Stimulated activated CD4-positive, alpha-beta T cell treated with anti-CD3 and anti-CD28 coated beads, Interleukin-1b, Interleukin-23, amount 100 ng/mL, for 4 hours (primary cell): Measurements from ENCODE around the gene CLBA1.
"Not testable (repeated sequence)": the region's sequence is repeated elsewhere in the genome, so short reads cannot be mapped to it uniquely, and the experiment has no call there.

ENCODE experiments used
- DNase-seq, 2 donors: peaks; one replicate each; pipeline ENCODE4 v3.0.0-alpha.2; 2020; ENCODE audit warnings: low read depth in 2 of 2

CLBA1 gene

DNA sequence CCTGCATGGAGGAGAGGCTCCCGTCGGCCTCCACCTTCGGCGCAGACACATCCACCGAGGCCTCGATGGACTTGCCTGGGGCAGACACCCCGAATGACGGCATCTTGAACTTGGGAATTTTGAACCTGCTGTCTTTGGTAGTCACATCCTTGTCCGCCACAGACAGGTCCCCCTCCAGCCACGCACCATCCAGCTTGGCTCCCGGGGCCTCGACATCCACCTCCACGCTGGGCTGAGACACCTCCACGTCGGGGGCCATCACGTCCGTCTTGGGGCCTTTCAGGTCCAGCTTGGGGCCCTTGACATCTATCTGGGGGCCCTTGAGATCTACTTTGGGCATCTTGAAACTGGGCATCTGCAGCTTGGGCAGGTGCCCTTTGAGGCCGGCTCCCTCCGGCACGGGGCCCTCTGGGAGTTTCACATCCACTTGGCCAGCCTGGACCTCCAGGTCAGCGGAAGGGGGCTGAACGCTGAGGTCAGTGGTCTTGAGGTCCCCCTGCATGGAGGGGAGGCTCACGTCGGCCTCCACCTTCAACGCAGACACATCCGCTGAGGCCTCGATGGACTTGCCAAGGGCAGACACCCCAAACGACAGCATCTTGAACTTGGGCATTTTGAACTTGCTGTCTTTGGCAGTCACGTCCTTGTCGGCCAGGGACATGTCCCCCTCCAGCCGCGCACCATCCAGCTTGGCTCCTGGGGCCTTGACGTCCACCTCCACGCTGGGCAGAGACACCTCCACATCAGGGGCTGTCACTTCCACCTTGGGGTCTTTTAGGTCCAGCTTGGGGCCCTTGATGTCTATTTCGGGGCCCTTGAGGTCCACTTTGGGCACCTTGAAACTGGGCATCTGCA is 37.5 kb upstream of the CLBA1 start:
- not testable (repeated sequence) for DNase-seq

GRCh38 chr14:104948736-104949031 is 36.9 kb upstream of the CLBA1 start:
- no peak for DNase-seq

GRCh38 chr14:104949406-104949955 is 36.1 kb upstream of the CLBA1 start:
- DNase-seq = not testable (repeated sequence)

- DNase-seq = no peak
Measured at GRCh38 chr14:104950021-104950420, 35.6 kb upstream of the CLBA1 start.

DNA sequence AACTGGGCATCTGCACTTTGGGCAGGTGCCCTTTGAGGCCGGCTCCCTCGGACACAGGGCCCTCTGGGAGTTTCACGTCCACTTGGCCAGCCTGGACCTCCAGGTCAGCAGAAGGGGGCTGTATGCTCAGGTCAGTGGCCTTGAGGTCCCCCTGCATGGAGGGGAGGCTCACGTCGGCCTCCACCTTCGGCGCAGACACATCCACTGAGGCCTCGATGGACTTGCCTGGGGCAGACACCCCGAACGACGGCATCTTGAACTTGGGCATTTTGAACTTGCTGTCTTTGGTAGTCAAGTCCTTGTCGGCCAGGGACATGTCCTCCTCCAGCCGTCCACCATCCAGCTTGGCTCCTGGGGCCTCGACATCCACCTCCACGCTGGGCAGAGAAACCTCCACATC is 34.9 kb upstream of the CLBA1 start:
- DNase-seq = not testable (repeated sequence)

DNA sequence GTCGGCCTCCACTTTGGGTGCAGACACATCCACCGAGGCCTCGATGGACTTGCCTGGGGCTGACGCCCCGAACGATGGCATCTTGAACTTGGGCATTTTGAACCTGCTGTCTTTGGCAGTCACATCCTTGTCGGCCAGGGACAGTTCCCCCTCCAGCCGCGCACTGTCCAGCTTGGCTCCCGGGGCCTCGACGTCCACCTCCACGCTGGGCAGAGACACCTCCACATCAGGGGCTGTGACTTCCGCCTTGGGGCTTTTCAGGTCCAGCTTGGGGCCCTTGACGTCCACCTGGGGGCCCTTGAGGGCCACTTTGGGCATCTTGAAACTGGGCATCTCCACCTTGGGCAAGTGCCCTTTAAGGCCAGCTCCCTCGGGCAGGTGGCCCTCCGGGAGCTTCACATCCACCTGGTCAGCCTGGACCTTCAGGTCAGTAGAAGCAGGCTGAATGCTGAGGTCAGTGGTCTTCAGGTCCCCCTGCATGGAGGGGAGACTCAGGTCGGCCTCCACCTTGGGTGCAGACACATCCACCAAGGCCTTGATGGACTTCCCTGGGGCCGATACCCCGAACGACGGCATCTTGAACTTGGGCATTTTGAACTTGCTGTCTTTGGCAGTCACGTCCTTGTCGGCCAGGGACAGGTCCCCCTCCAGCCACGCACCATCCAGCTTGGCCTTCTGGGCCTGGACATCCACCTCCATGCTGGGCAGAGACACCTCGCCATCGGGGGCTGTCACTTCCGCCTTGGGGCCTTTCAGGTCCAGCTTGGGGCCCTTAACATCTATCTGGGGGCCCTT is 33.5 kb upstream of the CLBA1 start:
- not testable (repeated sequence) for DNase-seq

DNA sequence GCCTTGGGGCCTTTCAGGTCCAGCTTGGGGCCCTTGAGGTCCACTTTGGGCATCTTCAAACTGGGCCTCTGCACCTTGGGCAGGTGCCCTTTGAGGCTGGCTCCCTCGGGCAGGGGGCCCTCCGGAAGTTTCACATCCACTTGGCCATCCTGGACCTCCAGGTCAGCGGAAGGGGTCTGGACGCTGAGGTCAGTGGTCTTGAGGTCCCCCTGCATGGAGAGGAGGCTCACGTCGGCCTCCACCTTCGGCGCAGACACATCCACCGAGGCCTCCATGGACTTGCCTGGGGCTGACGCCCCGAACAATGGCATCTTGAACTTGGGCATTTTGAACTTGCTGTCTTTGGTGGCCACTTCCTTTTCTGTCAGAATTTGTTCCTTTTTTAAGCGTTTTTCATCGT is 32.5 kb upstream of the CLBA1 start:
- DNase-seq = no peak

GRCh38 chr14:104953896-104954656 is 31.5 kb upstream of the CLBA1 start:
- no peak for DNase-seq

DNA sequence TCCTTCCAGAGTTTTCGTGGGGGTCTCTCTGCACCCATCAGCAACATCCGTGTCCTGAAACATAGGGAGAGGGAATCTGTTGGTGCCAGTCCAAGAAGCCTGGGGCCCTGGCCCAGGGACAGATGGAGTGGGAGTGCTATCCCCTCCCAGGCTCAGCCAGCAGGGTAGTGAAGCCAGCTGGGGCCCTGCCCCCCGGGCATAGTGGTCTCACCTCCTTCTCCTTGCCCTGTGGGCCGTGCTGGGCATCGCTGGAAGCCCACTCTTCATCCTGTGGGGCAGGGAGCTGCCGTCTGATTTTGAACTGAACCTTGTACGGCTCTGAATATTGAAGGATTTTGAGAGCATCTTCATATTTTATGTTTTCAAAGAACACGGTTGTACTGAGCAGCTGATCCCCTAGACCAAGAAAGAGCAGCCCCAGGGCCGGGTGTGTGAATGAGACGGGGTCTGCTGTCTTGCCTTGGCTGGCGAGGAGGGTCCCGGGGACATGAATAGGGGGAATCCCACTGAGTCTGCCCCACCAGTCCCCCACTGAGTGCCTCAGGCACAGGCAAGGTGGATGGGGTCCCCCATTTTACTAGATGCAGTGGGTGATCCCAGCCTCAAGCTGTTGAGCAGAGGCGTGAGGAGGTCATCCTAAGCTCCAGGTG is 30.7 kb upstream of the CLBA1 start:
- no peak for DNase-seq

DNA sequence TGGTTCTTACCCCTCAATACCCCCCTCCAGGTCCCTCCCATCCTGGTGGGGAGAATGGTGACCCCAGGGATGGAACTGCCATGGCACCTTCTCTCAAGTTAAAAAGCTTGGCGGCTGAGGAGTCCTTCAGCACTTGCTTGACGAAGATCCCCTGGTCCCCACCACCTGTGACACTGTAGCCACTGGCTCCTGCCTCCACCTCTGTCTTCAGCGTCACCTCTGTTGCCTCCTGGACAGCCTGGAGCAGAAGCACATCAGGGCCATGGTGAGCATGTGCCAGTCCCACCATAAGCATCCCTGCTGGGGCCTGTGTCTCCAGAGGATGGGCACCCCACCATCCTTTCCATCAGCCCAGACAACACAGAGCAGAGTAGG is 30.2 kb upstream of the CLBA1 start:
- DNase-seq = no peak

GRCh38 chr14:104956290-104956890 is 29.2 kb upstream of the CLBA1 start:
- DNase-seq = no peak

GRCh38 chr14:104957146-104958113 is 28.2 kb upstream of the CLBA1 start:
- no peak for DNase-seq

GRCh38 chr14:104964546-104964945 is 21.0 kb upstream of the CLBA1 start:
- no peak for DNase-seq

GRCh38 chr14:104965561-104966231 is 19.9 kb upstream of the CLBA1 start:
- DNase-seq = no peak

- no peak for DNase-seq
Measured at GRCh38 chr14:104966261-104966865, 19.2 kb upstream of the CLBA1 start.

- DNase-seq = no peak
Measured at GRCh38 chr14:104966981-104967385, 18.6 kb upstream of the CLBA1 start.

- no peak for DNase-seq
Measured at GRCh38 chr14:104967386-104968152, 18.0 kb upstream of the CLBA1 start.

- no peak for DNase-seq
Measured at GRCh38 chr14:104968153-104968527, 17.4 kb upstream of the CLBA1 start.
